ENCODE data around the gene SORCS1. TPM values are rescaled to one million over a fixed set of nuclear protein-coding genes. Genes with fewer than 3 reads are reported as not detected.

Gene SORCS1
- total RNA-seq, 1 donor from 2014 or later: 2.9 TPM

GRCh38 chr10:106682175-106682574, 482.3 kb downstream of the SORCS1 start:
- DNase-seq (ENCODE audit: missing footprints) (no peak), ATAC-seq (no peak)
- intact Hi-C loops (cut with DNase I): no loop called here

DNA sequence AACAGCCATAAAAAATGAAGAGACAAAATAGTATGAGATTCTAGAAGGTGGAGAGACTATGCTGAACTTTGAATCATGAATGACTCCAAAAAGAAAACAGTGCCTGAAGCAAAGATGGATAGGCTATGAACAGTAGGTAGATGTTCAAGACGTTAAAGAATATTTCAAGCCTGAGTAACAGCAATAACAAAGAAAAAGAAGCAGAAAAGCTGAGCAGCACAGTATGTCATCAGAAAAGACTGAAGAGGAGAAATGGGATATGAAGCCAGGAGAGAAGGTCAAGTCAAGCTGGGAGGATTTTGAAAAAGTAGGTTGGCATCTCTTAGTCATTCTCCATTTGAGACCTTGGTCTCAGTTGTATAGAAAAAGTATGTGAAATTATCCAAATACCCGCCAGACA, 484.4 kb downstream of the SORCS1 start:
- no peak for ATAC-seq
- DNase-seq (ENCODE audit: missing footprints): no peak
- intact Hi-C loops (cut with DNase I): loop anchor here (2.0 kb wide), 1 partner anchor 55 kb away; no protein-coding TSS in a partner anchor

DNA sequence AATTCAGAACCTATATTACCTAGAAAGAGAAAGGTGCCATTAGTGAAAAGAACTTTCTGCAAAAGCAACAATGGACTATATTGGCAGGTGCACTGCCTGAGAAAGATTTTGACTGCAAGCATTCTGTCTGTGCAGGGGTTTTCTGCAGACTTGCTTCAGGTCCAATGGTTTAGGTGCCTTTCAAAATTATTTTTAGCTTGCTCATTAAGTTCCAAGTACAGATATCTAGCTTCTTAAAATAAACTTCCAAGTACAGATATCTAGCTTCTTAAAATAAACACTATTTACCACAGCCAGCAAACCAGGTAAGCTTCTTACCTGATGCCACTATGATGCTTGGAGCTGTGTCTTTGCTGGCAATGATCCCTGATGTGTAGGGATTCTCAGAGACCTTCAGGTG, 485.2 kb downstream of the SORCS1 start:
- ATAC-seq: no peak

GRCh38 chr10:106672517-106673175, 491.9 kb downstream of the SORCS1 start:
- peak; percentile 20 for ATAC-seq
- intact Hi-C loops (cut with DNase I): no loop called here
- no peak for DNase-seq (ENCODE audit: missing footprints)

More for the DNA sequence above, 485.2 kb downstream of the SORCS1 start:
- intact Hi-C loops (cut with DNase I): no loop called here
- DNase-seq (ENCODE audit: missing footprints): no peak

DNA sequence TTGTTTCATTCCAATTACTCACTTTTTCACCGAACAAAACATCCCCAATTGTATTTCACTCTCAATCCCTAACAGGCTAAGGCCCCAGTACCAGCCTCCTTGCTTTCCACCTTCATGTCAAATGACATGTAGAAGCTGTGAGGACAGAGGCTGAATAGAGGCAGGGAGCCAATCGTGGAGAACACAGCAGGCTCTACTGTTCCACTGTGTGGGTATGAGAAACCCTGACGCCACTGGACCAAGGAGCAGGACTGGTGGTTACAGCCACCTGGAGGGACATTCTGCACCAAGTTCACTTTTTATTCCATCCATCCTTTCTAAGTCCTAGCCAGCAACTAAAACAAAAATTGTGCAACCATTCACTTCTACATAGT, 502.8 kb downstream of the SORCS1 start:
- DNase-seq (ENCODE audit: missing footprints) (no peak), ATAC-seq (no peak)
- intact Hi-C loops (cut with DNase I): no loop called here

GRCh38 chr10:106661133-106661766, 503.3 kb downstream of the SORCS1 start:
- ATAC-seq (no peak), DNase-seq (ENCODE audit: missing footprints) (no peak)
- intact Hi-C loops (cut with DNase I): no loop called here

DNA sequence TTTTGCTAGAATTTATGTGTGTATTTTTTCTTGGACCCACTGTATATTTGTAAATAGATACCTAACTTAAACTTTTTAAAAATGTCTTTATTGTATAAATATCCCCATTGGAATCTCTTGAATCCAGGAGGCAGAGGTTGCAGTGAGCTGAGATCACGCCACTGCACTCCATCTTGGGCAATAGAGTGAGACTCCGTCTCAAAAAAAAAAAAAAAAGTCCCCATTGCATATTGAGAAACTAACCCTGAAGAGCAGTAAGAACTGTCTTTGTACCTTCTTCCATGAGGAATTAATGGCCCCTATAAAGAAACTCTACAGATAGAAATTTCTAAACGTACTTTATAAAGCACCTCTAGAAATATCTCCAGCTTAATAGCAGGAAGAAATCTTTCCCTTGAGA, 504.0 kb downstream of the SORCS1 start:
- DNase-seq (ENCODE audit: missing footprints) (no peak), ATAC-seq (no peak)
- intact Hi-C loops (cut with DNase I): no loop called here

GRCh38 chr10:106655636-106656035, 508.9 kb downstream of the SORCS1 start:
- ATAC-seq: no peak
- intact Hi-C loops (cut with DNase I): no loop called here
- no peak for DNase-seq (ENCODE audit: missing footprints)

GRCh38 chr10:106655165-106655564, 509.3 kb downstream of the SORCS1 start:
- intact Hi-C loops (cut with DNase I): no loop called here
- ATAC-seq (no peak), DNase-seq (ENCODE audit: missing footprints) (no peak)

- ATAC-seq: no peak
- intact Hi-C loops (cut with DNase I): no loop called here
Measured at GRCh38 chr10:106652279-106652678, 512.2 kb downstream of the SORCS1 start.

DNA sequence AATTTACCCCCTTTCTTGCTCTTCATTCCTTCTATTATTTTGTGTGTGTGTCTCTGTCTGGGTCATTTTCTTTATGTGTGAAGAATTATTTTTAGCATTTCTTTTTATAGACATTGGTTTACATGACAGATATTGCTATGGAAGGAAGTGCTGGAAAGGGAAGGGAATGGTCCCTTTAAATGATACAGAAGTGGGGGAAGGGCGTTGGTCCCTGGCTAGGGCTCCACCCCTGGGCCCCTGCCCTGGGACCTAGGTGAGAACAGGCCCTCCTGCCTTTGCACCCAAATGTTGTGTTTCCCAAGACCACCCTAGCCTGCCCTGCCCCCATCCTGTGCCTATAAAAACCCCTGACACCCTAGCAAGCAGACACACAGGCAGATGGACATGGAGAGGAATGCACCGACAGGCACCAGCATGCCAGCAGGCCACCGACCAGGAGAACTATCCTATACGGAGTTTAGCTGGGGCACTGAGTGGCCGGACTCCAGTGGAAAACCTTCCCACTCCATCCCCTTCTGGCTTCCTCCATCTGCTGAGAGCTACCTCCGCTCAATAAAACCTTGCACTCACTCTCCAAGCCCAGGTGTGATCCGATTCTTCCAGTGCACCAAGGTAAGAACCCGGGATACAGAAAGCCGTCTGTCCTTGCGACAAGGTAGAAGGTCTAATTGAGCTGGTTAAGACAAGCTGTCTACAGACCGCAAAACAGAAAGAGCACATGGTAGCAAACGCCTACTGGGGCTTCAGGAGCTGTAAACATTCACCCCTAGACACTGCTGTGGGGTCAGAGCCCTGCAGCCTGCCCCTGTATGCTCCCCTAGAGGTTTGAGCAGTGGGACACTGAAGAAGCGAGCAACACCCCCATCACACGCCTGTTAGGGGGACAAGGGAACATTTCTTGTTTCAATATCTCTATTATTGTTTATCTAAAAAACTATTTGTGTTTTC, 515.7 kb downstream of the SORCS1 start:
- intact Hi-C loops (cut with DNase I): no loop called here
- no peak for DNase-seq (ENCODE audit: missing footprints)
- ATAC-seq: no peak

More at GRCh38 chr10:106652279-106652678, 512.2 kb downstream of the SORCS1 start:
- DNase-seq (ENCODE audit: missing footprints): peak; percentile 56

GRCh38 chr10:106643473-106643872, 521.0 kb downstream of the SORCS1 start:
- intact Hi-C loops (cut with DNase I): no loop called here
- no peak for DNase-seq (ENCODE audit: missing footprints)
- no peak for ATAC-seq

DNA sequence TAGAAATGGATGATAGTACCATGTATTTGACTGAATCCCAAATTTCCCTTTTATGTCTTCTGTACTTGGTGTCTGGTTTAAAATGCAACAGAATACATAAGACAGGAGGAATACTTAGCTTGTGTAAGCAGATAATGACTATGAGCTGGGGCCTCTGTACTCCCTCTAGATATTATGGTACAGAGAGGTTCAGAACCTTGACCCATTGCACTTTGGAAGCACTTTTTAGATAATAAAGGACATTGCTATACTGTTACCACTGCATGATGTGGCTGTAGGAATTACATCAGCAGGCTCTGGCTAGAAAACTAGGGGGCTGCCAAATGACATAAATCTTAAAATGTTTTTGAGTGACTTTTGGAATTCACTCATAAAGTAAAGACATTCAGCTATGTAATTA, 526.6 kb downstream of the SORCS1 start:
- intact Hi-C loops (cut with DNase I): no loop called here
- no peak for DNase-seq (ENCODE audit: missing footprints)
- no peak for ATAC-seq

DNA sequence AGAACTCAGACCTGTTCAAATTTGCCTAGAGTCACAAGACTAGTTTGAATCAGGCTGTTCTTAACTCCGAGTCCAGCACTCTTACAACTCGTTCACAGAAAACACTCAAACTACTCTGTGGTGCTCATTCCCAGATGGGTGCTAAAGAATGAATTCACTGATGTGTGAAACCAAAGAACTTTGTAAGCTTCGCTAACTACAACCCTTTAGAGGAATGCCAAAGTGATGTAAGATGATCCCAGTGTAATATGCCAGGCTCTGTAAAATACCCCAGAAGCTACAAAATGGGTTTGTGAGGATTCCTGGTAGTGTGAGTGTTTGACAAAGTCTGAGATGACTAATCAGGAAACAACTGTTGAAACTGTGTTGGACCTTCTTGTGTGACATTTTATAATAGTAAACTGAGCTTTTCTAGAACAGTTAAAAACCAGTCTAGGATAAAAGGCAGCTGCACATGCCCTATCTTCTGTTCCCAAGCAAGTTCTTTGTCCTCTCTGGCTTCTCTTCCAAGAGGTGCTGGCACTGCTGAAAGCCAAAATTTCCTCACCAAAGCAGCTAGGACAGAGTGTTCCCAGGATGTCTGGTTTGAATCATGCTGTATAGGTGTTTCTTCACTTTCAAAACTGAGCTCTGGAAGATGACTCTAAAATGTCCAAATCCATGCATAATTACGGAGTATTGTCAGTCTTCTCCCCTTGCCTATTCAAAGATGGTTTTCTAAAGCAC, 527.6 kb downstream of the SORCS1 start:
- ATAC-seq (no peak), DNase-seq (ENCODE audit: missing footprints) (no peak)
- intact Hi-C loops (cut with DNase I): no loop called here

GRCh38 chr10:106635947-106636346, 528.6 kb downstream of the SORCS1 start:
- no peak for ATAC-seq
- DNase-seq (ENCODE audit: missing footprints): no peak
- intact Hi-C loops (cut with DNase I): no loop called here

- DNase-seq (ENCODE audit: missing footprints): no peak
- ATAC-seq: no peak
- intact Hi-C loops (cut with DNase I): no loop called here
Measured at GRCh38 chr10:106631016-106631702, 533.3 kb downstream of the SORCS1 start.

- ATAC-seq: no peak
- no peak for DNase-seq (ENCODE audit: missing footprints)
- intact Hi-C loops (cut with DNase I): loop anchor here (10.0 kb wide), 2 partner anchors 1188 to 1918 kb away; no protein-coding TSS in a partner anchor
Measured at GRCh38 chr10:106626371-106626770, 538.1 kb downstream of the SORCS1 start.

GRCh38 chr10:106625751-106626150, 538.8 kb downstream of the SORCS1 start:
- no peak for DNase-seq (ENCODE audit: missing footprints)
- intact Hi-C loops (cut with DNase I): loop anchor here (2.0 to 10.0 kb wide), 3 partner anchors 55 to 1919 kb away; no protein-coding TSS in a partner anchor
- ATAC-seq: no peak
